HG03103 (cell line): ENCODE results near the gene ASTL.

Experiments
- ATAC-seq: cut with Tn5 transposase; IDR thresholded peaks from one replicate; pipeline ENCODE4 v1.9.1; 2021; ENCODE audit warnings: low read depth; ENCODE audit not compliant: unreplicated experiment

ASTL gene

DNA sequence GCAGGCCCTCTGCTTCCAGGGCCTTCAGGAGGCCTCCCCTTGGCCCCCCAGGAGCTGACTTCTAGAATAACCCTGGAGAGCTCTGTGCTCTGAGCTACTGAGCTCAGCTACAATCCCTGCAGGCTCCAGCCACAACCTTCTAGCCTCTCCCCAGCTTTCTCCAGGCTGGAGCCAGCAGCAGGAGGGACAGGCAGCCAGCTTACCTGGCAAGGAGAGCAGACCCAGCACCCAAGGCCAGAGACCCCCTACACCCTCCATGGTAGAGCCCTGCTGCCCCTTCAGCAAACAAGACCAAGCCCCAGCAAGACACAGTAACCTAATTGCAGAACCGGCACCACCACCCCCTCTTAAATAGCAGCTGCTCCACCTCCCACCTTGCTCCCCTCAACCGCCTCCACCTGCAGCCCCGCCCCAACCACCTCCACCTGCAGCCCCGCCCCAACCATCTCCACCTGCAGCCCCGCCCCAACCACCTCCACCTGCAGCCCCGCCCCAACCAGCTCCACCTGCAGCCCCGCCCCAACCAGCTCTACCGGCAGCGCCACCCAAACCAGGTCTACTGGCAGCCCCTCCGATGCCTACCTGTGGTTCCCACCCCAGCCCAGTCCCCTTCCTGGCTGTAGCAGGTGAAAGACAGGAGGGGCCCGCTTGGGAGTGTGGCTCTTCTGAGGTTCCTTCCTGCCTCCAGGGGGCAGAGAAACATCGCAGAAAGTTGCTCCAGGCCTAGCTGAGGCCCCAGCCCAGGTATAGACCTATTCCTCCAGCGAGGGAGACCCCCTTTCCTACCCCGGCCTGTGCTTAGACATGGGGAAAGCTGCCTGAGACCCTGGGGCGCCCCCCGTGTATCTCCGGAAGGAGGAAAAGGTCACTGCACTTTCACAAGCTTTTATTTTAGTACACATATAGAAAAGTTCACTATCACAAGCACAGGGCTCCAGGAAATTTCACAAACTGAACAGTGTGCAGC lies at the start of gene ASTL:
Gene ASTL (minus strand): TSS at position 324 of the 967 bp plus-strand sequence. CDS start 66 bp downstream, at position 258.
- no peak for ATAC-seq

DNA sequence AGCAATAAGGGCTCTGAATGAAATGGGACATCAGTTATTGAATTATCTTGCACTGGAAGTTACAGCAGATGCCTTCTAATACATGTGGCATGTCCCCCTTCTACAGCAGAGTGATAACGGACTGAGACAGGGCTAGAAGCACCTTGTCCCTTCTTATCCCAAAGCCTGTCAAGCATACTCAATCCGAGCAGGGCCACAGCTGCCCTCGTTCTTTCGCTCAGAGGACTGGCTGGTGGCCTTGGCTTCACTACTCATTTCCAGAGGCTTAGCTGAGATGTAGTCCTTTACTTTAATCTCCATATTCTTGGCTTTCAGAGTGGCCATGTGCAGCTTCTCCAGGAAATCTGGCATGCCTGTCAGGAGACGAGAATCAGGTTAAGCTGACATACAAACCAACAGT lies 48.3 kb upstream of the ASTL start:
- no peak for ATAC-seq

GRCh38 chr2:96185516-96185915 lies 47.2 kb upstream of the ASTL start:
- no peak for ATAC-seq

GRCh38 chr2:96184989-96185388 lies 46.7 kb upstream of the ASTL start:
- no peak for ATAC-seq

DNA sequence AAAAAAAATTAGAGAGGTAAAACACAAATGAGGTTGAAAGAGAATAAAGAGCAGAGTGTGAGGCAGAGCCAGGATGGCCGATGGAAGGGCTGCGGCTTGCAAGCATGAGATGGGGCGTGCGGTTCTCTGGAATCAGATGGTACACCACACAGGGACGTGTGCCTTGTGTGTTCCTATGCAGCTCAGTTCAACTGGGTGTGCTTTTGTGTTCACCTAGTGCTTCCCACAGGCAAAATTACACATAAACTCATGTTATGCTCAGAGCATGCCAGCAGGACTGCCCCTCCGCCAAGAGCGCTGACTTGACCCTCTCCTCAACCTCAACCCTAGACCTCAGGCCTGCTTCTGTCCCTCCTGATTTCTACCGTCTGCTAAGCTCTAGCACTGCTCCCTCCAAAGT lies 45.9 kb upstream of the ASTL start:
- no peak for ATAC-seq

GRCh38 chr2:96181529-96181928 lies 43.2 kb upstream of the ASTL start:
- ATAC-seq: no peak

DNA sequence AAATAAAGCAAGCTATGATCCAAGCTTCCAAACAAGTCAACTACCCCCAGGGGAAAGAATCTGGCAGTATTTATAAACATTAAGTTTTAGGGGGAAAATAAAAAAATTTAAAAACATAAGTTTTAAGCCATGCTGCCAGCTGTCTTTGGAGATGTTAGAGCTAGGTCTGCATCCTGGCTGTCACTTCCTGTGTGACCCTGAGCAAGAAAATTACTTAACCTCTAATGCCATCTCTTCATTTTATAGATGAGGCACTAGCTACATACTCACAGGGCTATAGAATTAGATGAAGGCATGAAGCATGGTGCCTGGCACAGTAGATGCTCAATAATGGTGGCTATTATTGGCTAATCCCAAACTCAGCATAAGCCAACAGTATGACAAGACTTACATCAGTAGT lies 42.2 kb upstream of the ASTL start:
- ATAC-seq: no peak

- ATAC-seq: no peak
Measured at GRCh38 chr2:96180002-96180401, 41.7 kb upstream of the ASTL start.

- ATAC-seq: no peak
Measured at GRCh38 chr2:96176661-96177060, 38.4 kb upstream of the ASTL start.

GRCh38 chr2:96175951-96176350 lies 37.6 kb upstream of the ASTL start:
- ATAC-seq: no peak

DNA sequence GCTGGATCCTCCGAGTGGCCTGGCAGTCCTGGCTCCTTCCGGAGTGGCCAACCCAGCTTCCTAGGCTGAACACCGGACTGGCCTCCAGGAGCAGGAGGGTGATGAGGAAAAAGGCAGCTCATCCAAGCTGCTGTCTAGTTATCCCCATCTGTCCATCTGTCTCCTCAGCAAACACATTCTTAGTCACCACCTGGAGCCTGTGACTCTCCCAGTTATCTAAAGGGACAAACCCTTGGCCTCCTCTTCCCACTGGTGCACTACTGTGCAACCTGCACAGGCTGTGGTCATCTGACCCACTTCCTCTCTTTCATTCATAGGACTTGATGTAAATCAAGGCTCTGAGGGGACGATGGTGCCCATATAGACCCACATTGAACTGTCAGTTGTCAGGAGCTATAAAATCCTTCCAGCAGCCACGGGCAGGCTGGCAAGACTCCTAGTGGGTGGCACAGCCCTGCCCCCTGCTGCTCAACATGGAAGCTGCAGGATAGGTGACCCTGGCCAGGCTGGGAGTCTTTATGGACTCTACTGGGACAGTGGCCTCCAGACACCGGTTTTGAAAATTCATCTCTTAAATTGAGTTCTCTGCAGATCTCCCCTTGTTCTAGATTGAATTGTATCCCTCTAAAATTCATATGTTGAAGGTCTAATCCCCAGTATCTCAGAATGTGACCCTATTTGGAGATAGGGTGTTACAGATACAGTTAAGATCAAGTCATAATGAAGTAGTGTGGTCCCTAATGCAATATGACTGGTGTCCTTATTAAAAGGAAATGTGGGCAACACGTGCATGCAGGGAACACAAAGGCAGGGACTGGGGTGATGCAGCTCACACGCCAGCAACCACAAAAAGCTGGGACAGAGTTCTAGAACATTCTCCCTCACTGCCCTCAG lies 36.2 kb upstream of the ASTL start:
- no peak for ATAC-seq

GRCh38 chr2:96171831-96172230 lies 33.5 kb upstream of the ASTL start:
- ATAC-seq: no peak

DNA sequence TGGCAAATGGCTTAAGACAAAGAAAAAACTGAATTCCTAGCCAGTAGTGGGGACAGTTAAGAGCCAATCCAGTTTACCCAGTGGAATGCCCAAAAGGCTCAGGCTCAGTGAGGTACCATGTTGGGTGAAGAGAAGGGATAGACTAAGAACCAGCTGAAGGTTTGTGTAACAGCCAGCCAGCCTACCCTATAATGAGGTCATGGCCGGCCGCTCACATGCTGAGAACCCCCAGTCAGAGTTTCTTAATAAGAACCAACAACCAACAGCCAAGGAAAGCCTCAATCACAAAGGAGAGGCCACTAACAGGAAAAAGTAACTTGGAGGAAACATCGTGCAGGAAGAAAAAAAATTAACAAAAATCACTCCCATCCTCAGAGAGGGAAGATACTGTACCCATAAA lies 32.3 kb upstream of the ASTL start:
- ATAC-seq: no peak

GRCh38 chr2:96169868-96170507 lies 31.7 kb upstream of the ASTL start:
- no peak for ATAC-seq

- no peak for ATAC-seq
Measured at GRCh38 chr2:96167407-96168013, 29.2 kb upstream of the ASTL start.

- ATAC-seq: peak; percentile 82
Measured at GRCh38 chr2:96164459-96165184, 26.3 kb upstream of the ASTL start.

DNA sequence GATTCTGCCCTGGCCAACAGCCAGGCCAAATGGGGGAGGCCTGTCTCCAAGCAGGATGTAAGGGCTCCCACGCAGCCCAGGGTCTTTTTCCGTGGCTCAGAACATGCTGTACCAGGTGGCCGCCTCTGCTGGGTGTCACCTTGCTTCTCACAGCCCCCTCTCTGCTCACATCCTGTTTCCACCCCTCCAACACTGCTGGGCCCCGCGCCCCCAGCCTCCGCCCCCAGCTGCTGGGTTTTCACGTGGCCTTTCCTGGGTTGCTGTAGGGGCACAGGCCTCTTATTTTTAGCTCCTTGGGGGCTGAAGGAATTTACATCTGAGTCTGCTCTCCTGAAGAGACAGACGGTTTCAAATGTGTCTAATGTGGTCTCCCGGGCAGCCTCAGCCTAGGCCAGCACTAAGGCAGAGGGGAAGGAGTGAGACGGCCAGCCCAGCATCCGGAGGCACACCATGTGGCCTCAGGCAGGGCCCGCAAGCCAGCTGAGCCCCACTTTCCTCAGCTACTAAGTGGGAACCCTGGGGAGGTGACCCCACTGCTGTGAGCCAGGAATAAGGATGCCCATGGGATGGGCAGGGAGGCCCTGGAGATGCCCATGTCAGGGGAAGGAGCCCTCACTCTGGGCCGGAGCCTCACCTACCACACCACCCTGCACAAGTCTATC lies 25.6 kb upstream of the ASTL start:
- peak; percentile 45 for ATAC-seq

DNA sequence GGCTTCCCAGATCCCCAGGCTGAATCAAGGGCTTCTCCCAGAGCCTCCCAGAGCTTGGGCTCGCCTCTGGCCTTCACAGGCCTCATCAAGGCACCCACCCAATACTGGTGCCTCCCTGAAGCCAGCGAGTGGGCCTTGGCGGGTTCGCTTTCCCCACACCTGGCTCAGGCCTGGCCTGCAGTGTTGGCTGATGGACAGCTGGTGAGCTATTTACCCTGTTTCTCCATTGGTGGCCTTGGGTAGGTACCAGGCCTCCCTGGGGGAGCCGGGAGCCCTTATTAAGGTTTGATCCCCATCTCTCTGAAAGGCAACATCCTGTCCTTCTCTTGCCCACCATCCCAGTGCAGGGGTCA lies 25.1 kb upstream of the ASTL start:
- peak; percentile 10 for ATAC-seq

DNA sequence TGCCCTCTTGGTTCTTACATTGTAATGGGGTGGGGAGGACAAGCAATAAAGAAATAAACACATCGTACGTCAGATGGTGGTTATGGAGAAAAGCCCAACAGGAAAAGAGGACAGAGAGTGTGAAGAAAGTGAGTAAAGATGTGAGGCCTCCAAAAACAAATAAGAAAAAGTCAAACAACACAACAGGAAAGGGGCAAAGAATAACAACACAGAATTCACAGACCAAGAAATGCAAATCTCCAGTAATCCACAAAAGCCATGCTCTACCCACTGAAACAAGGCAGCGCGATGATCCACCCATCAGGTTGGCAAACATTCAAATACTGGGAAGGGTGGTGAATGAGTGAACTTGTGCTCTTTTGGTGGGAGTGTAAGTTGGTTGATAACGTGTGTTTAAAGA lies 23.6 kb upstream of the ASTL start:
- no peak for ATAC-seq
